GM18951 (cell line): ENCODE measurements around the gene SMTNL1.

Source experiments
- POLR2A ChIP-seq: IDR thresholded peaks from 4 replicates; pipeline ENCODE4 v1.6.1; 2011; ENCODE audit warnings: mild to moderate bottlenecking; ENCODE audit not compliant: insufficient read length, insufficient read depth; ENCODE audit errors: extremely low read depth
- in situ Hi-C: fragments of 300-500 bp; cut with MboI; formaldehyde crosslinking; loops from one replicate; pipeline ENCODE4 v1.12.0; 2022; ENCODE audit warnings: low sequenced_read_pairs, mixed read lengths, inconsistent platforms; ENCODE audit not compliant: unreplicated experiment

The SMTNL1 gene

GRCh38 chr11:57597916-57598830, 60.8 kb downstream of the SMTNL1 start:
- no peak for TF ChIP-seq POLR2A
- in situ Hi-C loops = no loop called here

GRCh38 chr11:57598831-57599155, 61.4 kb downstream of the SMTNL1 start:
- in situ Hi-C loops = no loop called here
- no peak for TF ChIP-seq POLR2A

GRCh38 chr11:57599381-57599780, 62.0 kb downstream of the SMTNL1 start:
- in situ Hi-C loops = no loop called here
- no peak for TF ChIP-seq POLR2A
